Measurements from ENCODE around the gene PAQR9. TPM values are rescaled to one million over a fixed set of nuclear protein-coding genes. Genes with fewer than 3 reads are reported as not detected.

Gene PAQR9, protein sequence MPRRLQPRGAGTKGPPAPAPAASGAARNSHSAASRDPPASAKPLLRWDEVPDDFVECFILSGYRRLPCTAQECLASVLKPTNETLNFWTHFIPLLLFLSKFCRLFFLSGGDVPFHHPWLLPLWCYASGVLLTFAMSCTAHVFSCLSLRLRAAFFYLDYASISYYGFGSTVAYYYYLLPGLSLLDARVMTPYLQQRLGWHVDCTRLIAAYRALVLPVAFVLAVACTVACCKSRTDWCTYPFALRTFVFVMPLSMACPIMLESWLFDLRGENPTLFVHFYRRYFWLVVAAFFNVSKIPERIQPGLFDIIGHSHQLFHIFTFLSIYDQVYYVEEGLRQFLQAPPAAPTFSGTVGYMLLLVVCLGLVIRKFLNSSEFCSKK
- total RNA-seq (2016; rRNA removed; fragmentation: Illumina TruSeq; extraction: Trizol) (10.3 and 10.4 TPM in 2 replicates), polyA plus RNA-seq (2011; rRNA removed) (3.7 and 8.4 TPM in 2 replicates), polyA minus RNA-seq (2011; rRNA and poly(A)+ RNA removed; ENCODE audit: low replicate concordance) (26.7 TPM in 1 of 2 replicates, not detected in the other), Bru-seq, nascent RNA (percentile 74 among the genes with signal in this experiment), BruChase-seq, experiment 1, labeled RNA remaining after a 6-hour chase (percentile 86 among the genes with signal in this experiment), BruChase-seq, experiment 2, labeled RNA remaining after a 2-hour chase (percentile 90 among the genes with signal in this experiment)
- total RNA-seq (2016; cell fraction: cytosol; rRNA removed; fragmentation: Illumina TruSeq; extraction: Trizol; ENCODE audit: low read depth): 3.6 and 3.8 TPM in 2 replicates
- 10.3 and 10.5 TPM in 2 replicates for total RNA-seq (2016; cell fraction: insoluble cytoplasmic fraction; rRNA removed; fragmentation: Illumina TruSeq; extraction: Trizol)
- total RNA-seq (2016; cell fraction: membrane; rRNA removed; fragmentation: Illumina TruSeq; extraction: Trizol): 12.0 and 13.5 TPM in 2 replicates
- 9.3 and 10.1 TPM in 2 replicates for total RNA-seq (2016; cell fraction: nucleus; rRNA removed; fragmentation: Illumina TruSeq; extraction: Trizol)
- polyA plus RNA-seq (2011; cell fraction: cytosol; rRNA removed): 4.9 and 6.5 TPM in 2 replicates
- polyA plus RNA-seq (2011; cell fraction: nucleus; rRNA removed): 8.2 and 13.0 TPM in 2 replicates
- polyA plus RNA-seq (2012): 9.1 and 16.7 TPM in 2 replicates
- polyA plus RNA-seq (2016; cell fraction: cytosol; fragmentation: Illumina TruSeq; extraction: Trizol; ENCODE audit: low read depth): 4.6 and 5.9 TPM in 2 replicates
- polyA plus RNA-seq (2016; cell fraction: insoluble cytoplasmic fraction; fragmentation: Illumina TruSeq; extraction: Trizol; ENCODE audit: low read depth): 13.7 and 14.1 TPM in 2 replicates
- 12.2 and 13.8 TPM in 2 replicates for polyA plus RNA-seq (2016; cell fraction: membrane; fragmentation: Illumina TruSeq; extraction: Trizol; ENCODE audit: low read depth)
- 16.0 and 16.8 TPM in 2 replicates for polyA plus RNA-seq (2016; cell fraction: nucleus; fragmentation: Illumina TruSeq; extraction: Trizol; ENCODE audit: insufficient read depth, low read depth)
- 5.5 and 9.2 TPM in 2 replicates for polyA minus RNA-seq (2011; cell fraction: cytosol; rRNA and poly(A)+ RNA removed)
- 10.3 and 15.8 TPM in 2 replicates for polyA minus RNA-seq (2011; cell fraction: nucleus; rRNA and poly(A)+ RNA removed)
- long read RNA-seq, experiment 1, transcript PAQR9-201 (1 exons, 2,452 nt): major isoform, 5 of 7 reads
- long read RNA-seq, experiment 1, partial matches to known transcripts: 0 of 7 reads
- long read RNA-seq, experiment 1, other reads (novel, unspliced or antisense): 2 of 7 reads
- long read RNA-seq, experiment 2, transcript PAQR9-201 (1 exons, 2,452 nt): major isoform, 9 of 15 reads
- long read RNA-seq, experiment 2, partial matches to known transcripts: 0 of 15 reads
- long read RNA-seq, experiment 2, other reads (novel, unspliced or antisense): 6 of 15 reads

DNA sequence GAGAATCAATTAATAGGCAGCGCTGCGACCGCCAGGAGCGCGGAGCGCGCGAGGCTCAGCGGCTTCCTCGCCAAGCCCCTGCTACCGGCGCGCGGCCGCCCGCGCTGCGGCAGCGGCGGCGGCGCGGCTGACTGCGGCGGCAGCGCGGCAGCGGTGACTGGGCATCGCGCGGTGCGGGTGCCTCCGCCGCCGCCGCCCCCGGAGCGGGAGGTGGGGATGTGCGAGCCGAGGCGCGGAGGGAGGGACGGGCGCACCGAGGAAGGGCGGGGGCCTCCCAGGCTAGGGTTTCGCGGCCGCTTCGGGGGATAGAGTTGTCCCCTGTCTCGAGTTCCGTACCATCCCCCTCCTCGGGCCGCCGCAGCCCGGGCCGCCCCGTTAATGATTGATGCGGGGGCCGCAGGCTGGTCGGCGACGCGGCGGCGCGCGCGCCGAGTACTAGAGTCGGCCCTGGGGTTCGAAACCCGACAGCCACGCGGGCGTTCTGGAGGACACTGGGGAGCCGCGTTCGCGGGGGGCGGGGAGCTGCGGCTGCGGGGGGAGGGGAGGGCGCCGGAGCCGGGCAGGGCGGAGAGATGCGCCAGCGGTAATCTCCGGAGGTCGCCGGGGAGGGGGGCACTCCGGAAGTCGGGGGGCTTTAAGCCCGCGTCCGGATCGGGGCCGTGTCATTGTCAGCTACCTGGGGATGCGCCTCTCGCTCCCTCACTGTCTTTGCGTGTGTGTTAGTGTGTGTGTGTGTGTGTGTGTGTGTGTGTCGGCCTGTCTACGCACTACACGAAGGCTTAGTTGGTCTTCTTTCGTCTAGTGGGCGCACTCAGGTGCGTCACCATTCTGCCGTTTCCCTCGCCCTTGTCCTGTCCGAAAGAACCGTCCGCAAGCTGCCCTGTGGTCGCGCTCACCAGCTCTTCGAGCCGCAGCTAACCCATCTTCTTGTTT is at the start of gene PAQR9:
TSS of gene PAQR9 (minus strand) at position 159 of the 933 bp plus-strand sequence. CDS start 338 bp downstream, outside the sequence.
- ChIA-PET POLR2A (interaction anchor here (0.9 to 2.3 kb wide), 7 partner anchors 11 to 40 kb away, joined by 3 to 5 read pairs (median 4); no protein-coding TSS in a partner anchor), CTCF (ENCODE audit: low intra/inter-chr PET ratio, low total read pairs) (interaction anchor here (1.5 kb wide), 1 partner anchor 22 kb away, joined by 4 read pairs; no protein-coding TSS in a partner anchor)
- Histone ChIP-seq H3K9ac (ENCODE audit: insufficient read depth, low read depth, low read length) (peak within 1 kb of the TSS; percentile 62; the same call in 1 of the 2 replicates), H3K27me3 (ENCODE audit: control insufficient read depth in 1 of 2, insufficient read depth in 2 of 2, low read length in 2 of 2) (peaks cover 0 to 10% of the 10 kb centered on the region in 2 experiments; a peak in 1 of 5 replicates), H4K20me1 (ENCODE audit: insufficient read depth, low read length) (no peaks in the 10 kb centered on the region), H3K4me3 (replicated peaks in 1 of 3; ENCODE audit: insufficient read depth in 1 of 3, low read depth in 2 of 3, low read length in 3 of 3) (peak within 1 kb of the TSS; percentile 55 to 72 (median 66); a peak in 5 of 6 replicates), H2AFZ (ENCODE audit: low read length) (no peak within 1 kb of the TSS), H3K9me3 (ENCODE audit: low read length) (no peaks in the 10 kb centered on the region), H3K79me2 (ENCODE audit: insufficient read depth, low read length) (peaks cover 4% of the 10 kb centered on the region), H3K27ac (ENCODE audit: extremely low read length, insufficient read depth, low read length) (peak within 1 kb of the TSS; percentile 68), H3K4me1 (ENCODE audit: insufficient read depth, low read length) (peaks cover 55% of the 10 kb centered on the region), H3K36me3 (replicated peaks in 1 of 2; ENCODE audit: control insufficient read depth in 1 of 2, insufficient read depth in 2 of 2, low read length in 2 of 2) (no peaks in the 10 kb centered on the region), H3K4me2 (ENCODE audit: low read depth, low read length) (peak within 1 kb of the TSS; percentile 72)
- 95% methylated on average over 15 of the region's 117 CpGs for WGBS (ENCODE audit: low lambda C conversion rate)
- ATAC-seq: peak; percentile 89
- FAIRE-seq: no peak
- DNase-seq (ENCODE audit: low spot score): peak; percentile 47
- in situ Hi-C loops (cut with HindIII; ENCODE audit: extremely low pct_ligation_motif_present, low pct_unique_long_range_greater_than_20kb): no loop called here
- intact Hi-C loops (cut with micrococcal nuclease; ENCODE audit: unreplicated experiment): no loop called here
- no TSS peak for BruUV-seq (replicated peaks)
- TF ChIP-seq ZNF232 (CRISPR knock-in tag; IDR thresholded peaks at IDR 0.05; ENCODE audit: borderline replicate concordance) (peak; percentile 55; the same call in 1 of the 2 replicates), ZFY (CRISPR knock-in tag; IDR thresholded peaks at IDR 0.05) (peak; percentile 70; the same call in 1 of the 2 replicates), ARNTL (CRISPR knock-in tag; IDR thresholded peaks at IDR 0.05) (peak; percentile 33; the same call in 1 of the 2 replicates), KLF9 (CRISPR knock-in tag; IDR thresholded peaks at IDR 0.05; ENCODE audit: low read depth) (no peak), SMAD1 (CRISPR knock-in tag; IDR thresholded peaks at IDR 0.05; ENCODE audit: borderline replicate concordance, low read depth) (no peak), SIN3A (IDR thresholded peaks at IDR 0.05; ENCODE audit: borderline replicate concordance, low read depth, low read length) (no peak), HDAC1 (CRISPR knock-in tag; IDR thresholded peaks at IDR 0.05) (peak; percentile 78), KAT7 (CRISPR knock-in tag; IDR thresholded peaks at IDR 0.05; ENCODE audit: borderline replicate concordance) (0 out of 2 replicates have a peak, but pooled peaks have one; percentile 41), GATAD2A (CRISPR knock-in tag; IDR thresholded peaks at IDR 0.05) (peak; percentile 45; the same call in 1 of the 2 replicates), ZNF557 (CRISPR knock-in tag; IDR thresholded peaks at IDR 0.05) (0 out of 2 replicates have a peak, but pooled peaks have one; percentile 82), FOXK2 (IDR thresholded peaks at IDR 0.05) (no peak), MEIS1 (CRISPR knock-in tag; IDR thresholded peaks at IDR 0.05; ENCODE audit: borderline replicate concordance) (peak; percentile 40; the same call in 1 of the 2 replicates), KDM5B (CRISPR knock-in tag; IDR thresholded peaks at IDR 0.05; ENCODE audit: borderline replicate concordance) (peak; percentile 70; the same call in 1 of the 2 replicates), ZSCAN20 (CRISPR knock-in tag; IDR thresholded peaks at IDR 0.05; ENCODE audit: borderline replicate concordance) (peak; percentile 79; the same call in 1 of the 2 replicates), ZNF746 (CRISPR knock-in tag; IDR thresholded peaks at IDR 0.05) (peak; percentile 78), SRSF1 (optimal IDR thresholded peaks at IDR 0.05; ENCODE audit: low read depth, low read length) (peak; percentile 39), ZNF451 (CRISPR knock-in tag; IDR thresholded peaks at IDR 0.05) (0 out of 2 replicates have a peak, but pooled peaks have one; percentile 26), KMT2A (CRISPR knock-in tag; IDR thresholded peaks at IDR 0.05) (peak; percentile 77; the same call in 1 of the 2 replicates)
